WTC11 (cell line): Measurements from ENCODE around the gene TOR4A. TPM values are rescaled to one million over a fixed set of nuclear protein-coding genes. Genes with fewer than 3 reads are reported as not detected.

Source experiments
- ATAC-seq: fragments of 200-7000 bp; cut with Tn5 transposase; 2 replicates; pipeline ENCODE4 v1.10.0; 2021; ENCODE audit warnings: mild to moderate bottlenecking, moderate library complexity
- CTCF ChIA-PET: fragments of 300-600 bp; sonication (Branson Sonifier 250); formaldehyde crosslinking; loops from one replicate; lab custom pipeline; 2021; ENCODE audit warnings: antibody characterized with exemption; lab: Charles Lee
- POLR2A ChIA-PET: fragments of 350-600 bp; sonication (Branson Sonifier 250); formaldehyde crosslinking; loops from one replicate; lab custom pipeline; 2021; ENCODE audit warnings: antibody characterized with exemption; lab: Charles Lee
- DNase-seq: peaks from one replicate; pipeline ENCODE4 v3.0.0; 2021; ENCODE audit warnings: low spot score
- H3K27ac Mint-ChIP-seq: 2 replicates; pipeline ENCODE4 v1.8.0; 2021; ENCODE audit warnings: mixed read lengths
- H3K27me3 Mint-ChIP-seq: 2 replicates; pipeline ENCODE4 v1.8.0; 2021; ENCODE audit warnings: low read depth, mild to moderate bottlenecking, moderate library complexity, mixed read lengths
- H3K36me3 Mint-ChIP-seq: 2 replicates; pipeline ENCODE4 v1.8.0; 2021; ENCODE audit warnings: mixed read lengths
- H3K4me1 Mint-ChIP-seq: 2 replicates; pipeline ENCODE4 v1.8.0; 2022; ENCODE audit warnings: mixed read lengths
- H3K4me3 Mint-ChIP-seq: 2 replicates; pipeline ENCODE4 v1.8.0; 2021; ENCODE audit warnings: mild to moderate bottlenecking, moderate library complexity, mixed read lengths
- H3K9me3 Mint-ChIP-seq: 2 replicates; pipeline ENCODE4 v1.8.0; 2021; ENCODE audit warnings: mixed read lengths
- ATF1 ChIP-seq: sonication (generic); formaldehyde crosslinking; IDR thresholded peaks from 2 replicates; pipeline ENCODE4 v1.8.1; 2023; ENCODE audit warnings: mild to moderate bottlenecking, moderate library complexity, missing genetic modification reagents
- ELF4 ChIP-seq: sonication (generic); formaldehyde crosslinking; IDR thresholded peaks from 2 replicates; pipeline ENCODE4 v1.8.1; 2022; ENCODE audit warnings: low read depth, mild to moderate bottlenecking, moderate library complexity, missing genetic modification reagents
- EMX1 ChIP-seq: fragments of 250-450 bp; sonication (Bioruptor Pico); IDR thresholded peaks from 2 replicates; pipeline ENCODE4 v1.8.0; 2021; ENCODE audit warnings: mild to moderate bottlenecking
- FOXJ3 ChIP-seq: sonication (generic); formaldehyde crosslinking; IDR thresholded peaks from 2 replicates; pipeline ENCODE4 v1.9.0; 2021; ENCODE audit warnings: missing genetic modification reagents, mild to moderate bottlenecking, borderline replicate concordance
- FOXP1 ChIP-seq: sonication (generic); formaldehyde crosslinking; IDR thresholded peaks from 2 replicates; pipeline ENCODE4 v1.8.0; 2022; ENCODE audit warnings: missing genetic modification reagents, mild to moderate bottlenecking, moderate library complexity, borderline replicate concordance
- GABPB1 ChIP-seq: sonication (generic); formaldehyde crosslinking; IDR thresholded peaks from 2 replicates; pipeline ENCODE4 v1.8.1; 2023; ENCODE audit warnings: mild to moderate bottlenecking, missing genetic modification reagents
- SMAD4 ChIP-seq: sonication (generic); formaldehyde crosslinking; IDR thresholded peaks from 2 replicates; pipeline ENCODE4 v1.8.0; 2022; ENCODE audit warnings: mild to moderate bottlenecking, missing genetic modification reagents
- SP1 ChIP-seq: sonication (generic); formaldehyde crosslinking; conservative IDR thresholded peaks from 2 replicates; pipeline ENCODE4 v1.8.1; 2022; ENCODE audit warnings: missing genetic modification reagents
- ZNF138 ChIP-seq: sonication (generic); formaldehyde crosslinking; conservative IDR thresholded peaks from 2 replicates; pipeline ENCODE4 v1.8.1; 2022; ENCODE audit warnings: mild to moderate bottlenecking, moderate library complexity, missing genetic modification reagents
- ZNF232 ChIP-seq: sonication (generic); formaldehyde crosslinking; IDR thresholded peaks from 2 replicates; pipeline ENCODE4 v1.8.0; 2022; ENCODE audit warnings: mild to moderate bottlenecking, missing genetic modification reagents
- ZNF263 ChIP-seq: sonication (generic); formaldehyde crosslinking; IDR thresholded peaks from 2 replicates; pipeline ENCODE4 v1.8.1; 2022; ENCODE audit warnings: low read depth, mild to moderate bottlenecking, moderate library complexity, missing genetic modification reagents
- ZNF396 ChIP-seq: fragments of 250-450 bp; sonication (Bioruptor Pico); IDR thresholded peaks from 2 replicates; pipeline ENCODE4 v1.8.0; 2021; ENCODE audit warnings: mild to moderate bottlenecking, moderate library complexity, borderline replicate concordance
- total RNA-seq: library from RNA; stranded (reverse); gene quantifications from 3 replicates; pipeline ENCODE4 v1.2.3, GENCODE V29; 2021
- TF ChIP-seq, protein P1 (sequence below): sonication (generic); formaldehyde crosslinking; IDR thresholded peaks from 2 replicates; pipeline ENCODE4 v1.8.0; 2023; ENCODE audit warnings: missing genetic modification reagents, mild to moderate bottlenecking, borderline replicate concordance
- TF ChIP-seq, protein P2 (sequence below): fragments of 250-450 bp; sonication (Bioruptor Pico); IDR thresholded peaks from 2 replicates; pipeline ENCODE4 v1.9.0; 2021; ENCODE audit warnings: moderate library complexity, mild to moderate bottlenecking, inconsistent platforms, borderline replicate concordance
- TF ChIP-seq, protein P3 (sequence below): sonication (generic); formaldehyde crosslinking; conservative IDR thresholded peaks from 2 replicates; pipeline ENCODE4 v1.8.1; 2022; ENCODE audit warnings: mild to moderate bottlenecking, missing genetic modification reagents
- TF ChIP-seq, protein P4 (sequence below): fragments of 250-450 bp; sonication (Bioruptor Pico); IDR thresholded peaks from 2 replicates; pipeline ENCODE4 v1.8.0; 2021; ENCODE audit warnings: mild to moderate bottlenecking
- TF ChIP-seq, protein P5 (sequence below): sonication (generic); formaldehyde crosslinking; IDR thresholded peaks from 2 replicates; pipeline ENCODE4 v1.8.0; 2023; ENCODE audit warnings: mild to moderate bottlenecking, missing genetic modification reagents
- TF ChIP-seq, protein P6 (sequence below): sonication (generic); formaldehyde crosslinking; IDR thresholded peaks from 2 replicates; pipeline ENCODE4 v1.8.1; 2022; ENCODE audit warnings: mild to moderate bottlenecking, moderate library complexity, missing genetic modification reagents
- TF ChIP-seq, protein P7 (sequence below): fragments of 250-450 bp; sonication (Bioruptor Pico); IDR thresholded peaks from 2 replicates; pipeline ENCODE4 v1.9.0; 2021; ENCODE audit warnings: mild to moderate bottlenecking, borderline replicate concordance
- TF ChIP-seq, protein P8 (sequence below): sonication (generic); formaldehyde crosslinking; IDR thresholded peaks from 2 replicates; pipeline ENCODE4 v1.8.0; 2022; ENCODE audit warnings: mild to moderate bottlenecking, missing genetic modification reagents

Gene TOR4A
- total RNA-seq, 1 experiment from 2014 or later = 7.3 TPM

DNA sequence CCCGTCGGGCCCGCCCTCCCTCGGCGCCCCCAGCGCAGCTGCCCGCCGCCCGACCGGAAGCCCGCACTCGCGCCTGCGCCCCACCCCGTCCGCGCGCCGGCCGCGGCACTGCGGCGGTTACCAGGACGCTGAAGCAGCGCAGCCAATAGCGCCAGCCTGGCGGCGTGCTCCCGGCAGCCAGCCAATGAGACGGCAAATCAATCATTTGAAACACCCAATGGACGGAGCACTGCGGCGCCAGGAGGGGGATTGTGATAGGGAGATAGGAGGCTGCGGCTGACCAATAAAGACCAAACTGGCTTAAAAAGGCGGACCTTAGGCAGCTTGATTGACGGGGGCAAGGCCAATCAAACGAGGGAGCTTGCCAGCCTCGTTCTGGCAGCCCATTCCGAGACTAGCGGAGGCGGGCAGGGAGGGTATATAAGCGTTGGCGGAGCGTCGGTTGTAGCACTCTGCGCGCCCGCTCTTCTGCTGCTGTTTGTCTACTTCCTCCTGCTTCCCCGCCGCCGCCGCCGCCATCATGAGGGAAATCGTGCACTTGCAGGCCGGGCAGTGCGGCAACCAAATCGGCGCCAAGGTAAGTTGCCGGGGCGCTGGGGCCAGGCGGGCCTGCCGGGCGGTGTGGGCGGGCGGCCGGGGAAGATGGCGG is 36.6 kb upstream of the TOR4A start, which contains the start of gene TUBB4B:
TUBB4B (plus strand) TSS at position 447 of the 649 bp plus-strand sequence; CDS start at position 521, 74 bp downstream.
- DNase-seq (peak; percentile 98), ATAC-seq (peak; percentile 80)
- H3K4me1 Mint-ChIP-seq = peaks cover 39% of the 10 kb centered on the region
- H3K36me3 Mint-ChIP-seq = peaks cover 20% of the 10 kb centered on the region
- H3K9me3 Mint-ChIP-seq = no peaks in the 10 kb centered on the region
- POLR2A ChIA-PET = interaction anchor here (0.6 to 1.8 kb wide), 29 partner anchors 12 to 653 kb away, joined by 3 to 30 read pairs (median 4); partner anchors contain the start of genes LRRC26, MAN1B1, NELFB and NRARP
- H3K27ac Mint-ChIP-seq = peak within 1 kb of the TSS; percentile 87; the same call in 1 of the 2 replicates
- CTCF ChIA-PET = interaction anchor here (0.7 to 2.4 kb wide), 27 partner anchors 11 to 212 kb away, joined by 3 to 14 read pairs (median 4); partner anchors contain the start of genes CYSRT1, EXD3, MAN1B1 and NOXA1
- H3K27me3 Mint-ChIP-seq = no peaks in the 10 kb centered on the region
- peak within 1 kb of the TSS; percentile 81 for H3K4me3 Mint-ChIP-seq
- TF ChIP-seq SMAD4 (CRISPR knock-in tag) (no peak), ZNF232 (CRISPR knock-in tag) (no peak), ELF4 (CRISPR knock-in tag) (no peak), SP1 (CRISPR knock-in tag) (peak; percentile 72), ZNF263 (no peak), GABPB1 (CRISPR knock-in tag) (peak; percentile 66; the same call in 1 of the 2 replicates), FOXP1 (CRISPR knock-in tag) (peak; percentile 50; the same call in 1 of the 2 replicates), ZNF138 (CRISPR knock-in tag) (no peak), FOXJ3 (CRISPR knock-in tag) (no peak), ZNF396 (CRISPR knock-in tag) (no peak), EMX1 (no peak; the same call in 1 of the 2 replicates), ATF1 (CRISPR knock-in tag) (no peak)
- TF ChIP-seq, protein P1, sequence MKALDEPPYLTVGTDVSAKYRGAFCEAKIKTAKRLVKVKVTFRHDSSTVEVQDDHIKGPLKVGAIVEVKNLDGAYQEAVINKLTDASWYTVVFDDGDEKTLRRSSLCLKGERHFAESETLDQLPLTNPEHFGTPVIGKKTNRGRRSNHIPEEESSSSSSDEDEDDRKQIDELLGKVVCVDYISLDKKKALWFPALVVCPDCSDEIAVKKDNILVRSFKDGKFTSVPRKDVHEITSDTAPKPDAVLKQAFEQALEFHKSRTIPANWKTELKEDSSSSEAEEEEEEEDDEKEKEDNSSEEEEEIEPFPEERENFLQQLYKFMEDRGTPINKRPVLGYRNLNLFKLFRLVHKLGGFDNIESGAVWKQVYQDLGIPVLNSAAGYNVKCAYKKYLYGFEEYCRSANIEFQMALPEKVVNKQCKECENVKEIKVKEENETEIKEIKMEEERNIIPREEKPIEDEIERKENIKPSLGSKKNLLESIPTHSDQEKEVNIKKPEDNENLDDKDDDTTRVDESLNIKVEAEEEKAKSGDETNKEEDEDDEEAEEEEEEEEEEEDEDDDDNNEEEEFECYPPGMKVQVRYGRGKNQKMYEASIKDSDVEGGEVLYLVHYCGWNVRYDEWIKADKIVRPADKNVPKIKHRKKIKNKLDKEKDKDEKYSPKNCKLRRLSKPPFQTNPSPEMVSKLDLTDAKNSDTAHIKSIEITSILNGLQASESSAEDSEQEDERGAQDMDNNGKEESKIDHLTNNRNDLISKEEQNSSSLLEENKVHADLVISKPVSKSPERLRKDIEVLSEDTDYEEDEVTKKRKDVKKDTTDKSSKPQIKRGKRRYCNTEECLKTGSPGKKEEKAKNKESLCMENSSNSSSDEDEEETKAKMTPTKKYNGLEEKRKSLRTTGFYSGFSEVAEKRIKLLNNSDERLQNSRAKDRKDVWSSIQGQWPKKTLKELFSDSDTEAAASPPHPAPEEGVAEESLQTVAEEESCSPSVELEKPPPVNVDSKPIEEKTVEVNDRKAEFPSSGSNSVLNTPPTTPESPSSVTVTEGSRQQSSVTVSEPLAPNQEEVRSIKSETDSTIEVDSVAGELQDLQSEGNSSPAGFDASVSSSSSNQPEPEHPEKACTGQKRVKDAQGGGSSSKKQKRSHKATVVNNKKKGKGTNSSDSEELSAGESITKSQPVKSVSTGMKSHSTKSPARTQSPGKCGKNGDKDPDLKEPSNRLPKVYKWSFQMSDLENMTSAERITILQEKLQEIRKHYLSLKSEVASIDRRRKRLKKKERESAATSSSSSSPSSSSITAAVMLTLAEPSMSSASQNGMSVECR = peak; percentile 85; the same call in 1 of the 2 replicates
- TF ChIP-seq, protein P2, sequence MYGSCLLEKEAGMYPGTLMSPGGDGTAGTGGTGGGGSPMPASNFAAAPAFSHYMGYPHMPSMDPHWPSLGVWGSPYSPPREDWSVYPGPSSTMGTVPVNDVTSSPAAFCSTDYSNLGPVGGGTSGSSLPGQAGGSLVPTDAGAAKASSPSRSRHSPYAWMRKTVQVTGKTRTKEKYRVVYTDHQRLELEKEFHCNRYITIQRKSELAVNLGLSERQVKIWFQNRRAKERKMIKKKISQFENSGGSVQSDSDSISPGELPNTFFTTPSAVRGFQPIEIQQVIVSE = no peak; the same call in 1 of the 2 replicates
- TF ChIP-seq, protein P3, sequence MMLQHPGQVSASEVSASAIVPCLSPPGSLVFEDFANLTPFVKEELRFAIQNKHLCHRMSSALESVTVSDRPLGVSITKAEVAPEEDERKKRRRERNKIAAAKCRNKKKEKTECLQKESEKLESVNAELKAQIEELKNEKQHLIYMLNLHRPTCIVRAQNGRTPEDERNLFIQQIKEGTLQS (CRISPR knock-in tag) = no peak
- TF ChIP-seq, protein P4, sequence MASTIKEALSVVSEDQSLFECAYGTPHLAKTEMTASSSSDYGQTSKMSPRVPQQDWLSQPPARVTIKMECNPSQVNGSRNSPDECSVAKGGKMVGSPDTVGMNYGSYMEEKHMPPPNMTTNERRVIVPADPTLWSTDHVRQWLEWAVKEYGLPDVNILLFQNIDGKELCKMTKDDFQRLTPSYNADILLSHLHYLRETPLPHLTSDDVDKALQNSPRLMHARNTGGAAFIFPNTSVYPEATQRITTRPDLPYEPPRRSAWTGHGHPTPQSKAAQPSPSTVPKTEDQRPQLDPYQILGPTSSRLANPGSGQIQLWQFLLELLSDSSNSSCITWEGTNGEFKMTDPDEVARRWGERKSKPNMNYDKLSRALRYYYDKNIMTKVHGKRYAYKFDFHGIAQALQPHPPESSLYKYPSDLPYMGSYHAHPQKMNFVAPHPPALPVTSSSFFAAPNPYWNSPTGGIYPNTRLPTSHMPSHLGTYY (CRISPR knock-in tag) = no peak
- TF ChIP-seq, protein P5, sequence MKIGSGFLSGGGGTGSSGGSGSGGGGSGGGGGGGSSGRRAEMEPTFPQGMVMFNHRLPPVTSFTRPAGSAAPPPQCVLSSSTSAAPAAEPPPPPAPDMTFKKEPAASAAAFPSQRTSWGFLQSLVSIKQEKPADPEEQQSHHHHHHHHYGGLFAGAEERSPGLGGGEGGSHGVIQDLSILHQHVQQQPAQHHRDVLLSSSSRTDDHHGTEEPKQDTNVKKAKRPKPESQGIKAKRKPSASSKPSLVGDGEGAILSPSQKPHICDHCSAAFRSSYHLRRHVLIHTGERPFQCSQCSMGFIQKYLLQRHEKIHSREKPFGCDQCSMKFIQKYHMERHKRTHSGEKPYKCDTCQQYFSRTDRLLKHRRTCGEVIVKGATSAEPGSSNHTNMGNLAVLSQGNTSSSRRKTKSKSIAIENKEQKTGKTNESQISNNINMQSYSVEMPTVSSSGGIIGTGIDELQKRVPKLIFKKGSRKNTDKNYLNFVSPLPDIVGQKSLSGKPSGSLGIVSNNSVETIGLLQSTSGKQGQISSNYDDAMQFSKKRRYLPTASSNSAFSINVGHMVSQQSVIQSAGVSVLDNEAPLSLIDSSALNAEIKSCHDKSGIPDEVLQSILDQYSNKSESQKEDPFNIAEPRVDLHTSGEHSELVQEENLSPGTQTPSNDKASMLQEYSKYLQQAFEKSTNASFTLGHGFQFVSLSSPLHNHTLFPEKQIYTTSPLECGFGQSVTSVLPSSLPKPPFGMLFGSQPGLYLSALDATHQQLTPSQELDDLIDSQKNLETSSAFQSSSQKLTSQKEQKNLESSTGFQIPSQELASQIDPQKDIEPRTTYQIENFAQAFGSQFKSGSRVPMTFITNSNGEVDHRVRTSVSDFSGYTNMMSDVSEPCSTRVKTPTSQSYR (CRISPR knock-in tag) = no peak
- TF ChIP-seq, protein P6, sequence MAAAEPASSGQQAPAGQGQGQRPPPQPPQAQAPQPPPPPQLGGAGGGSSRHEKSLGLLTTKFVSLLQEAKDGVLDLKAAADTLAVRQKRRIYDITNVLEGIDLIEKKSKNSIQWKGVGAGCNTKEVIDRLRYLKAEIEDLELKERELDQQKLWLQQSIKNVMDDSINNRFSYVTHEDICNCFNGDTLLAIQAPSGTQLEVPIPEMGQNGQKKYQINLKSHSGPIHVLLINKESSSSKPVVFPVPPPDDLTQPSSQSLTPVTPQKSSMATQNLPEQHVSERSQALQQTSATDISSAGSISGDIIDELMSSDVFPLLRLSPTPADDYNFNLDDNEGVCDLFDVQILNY (CRISPR knock-in tag) = peak; percentile 67; the same call in 1 of the 2 replicates
- TF ChIP-seq, protein P7, sequence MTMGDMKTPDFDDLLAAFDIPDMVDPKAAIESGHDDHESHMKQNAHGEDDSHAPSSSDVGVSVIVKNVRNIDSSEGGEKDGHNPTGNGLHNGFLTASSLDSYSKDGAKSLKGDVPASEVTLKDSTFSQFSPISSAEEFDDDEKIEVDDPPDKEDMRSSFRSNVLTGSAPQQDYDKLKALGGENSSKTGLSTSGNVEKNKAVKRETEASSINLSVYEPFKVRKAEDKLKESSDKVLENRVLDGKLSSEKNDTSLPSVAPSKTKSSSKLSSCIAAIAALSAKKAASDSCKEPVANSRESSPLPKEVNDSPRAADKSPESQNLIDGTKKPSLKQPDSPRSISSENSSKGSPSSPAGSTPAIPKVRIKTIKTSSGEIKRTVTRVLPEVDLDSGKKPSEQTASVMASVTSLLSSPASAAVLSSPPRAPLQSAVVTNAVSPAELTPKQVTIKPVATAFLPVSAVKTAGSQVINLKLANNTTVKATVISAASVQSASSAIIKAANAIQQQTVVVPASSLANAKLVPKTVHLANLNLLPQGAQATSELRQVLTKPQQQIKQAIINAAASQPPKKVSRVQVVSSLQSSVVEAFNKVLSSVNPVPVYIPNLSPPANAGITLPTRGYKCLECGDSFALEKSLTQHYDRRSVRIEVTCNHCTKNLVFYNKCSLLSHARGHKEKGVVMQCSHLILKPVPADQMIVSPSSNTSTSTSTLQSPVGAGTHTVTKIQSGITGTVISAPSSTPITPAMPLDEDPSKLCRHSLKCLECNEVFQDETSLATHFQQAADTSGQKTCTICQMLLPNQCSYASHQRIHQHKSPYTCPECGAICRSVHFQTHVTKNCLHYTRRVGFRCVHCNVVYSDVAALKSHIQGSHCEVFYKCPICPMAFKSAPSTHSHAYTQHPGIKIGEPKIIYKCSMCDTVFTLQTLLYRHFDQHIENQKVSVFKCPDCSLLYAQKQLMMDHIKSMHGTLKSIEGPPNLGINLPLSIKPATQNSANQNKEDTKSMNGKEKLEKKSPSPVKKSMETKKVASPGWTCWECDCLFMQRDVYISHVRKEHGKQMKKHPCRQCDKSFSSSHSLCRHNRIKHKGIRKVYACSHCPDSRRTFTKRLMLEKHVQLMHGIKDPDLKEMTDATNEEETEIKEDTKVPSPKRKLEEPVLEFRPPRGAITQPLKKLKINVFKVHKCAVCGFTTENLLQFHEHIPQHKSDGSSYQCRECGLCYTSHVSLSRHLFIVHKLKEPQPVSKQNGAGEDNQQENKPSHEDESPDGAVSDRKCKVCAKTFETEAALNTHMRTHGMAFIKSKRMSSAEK = peak; percentile 22; the same call in 1 of the 2 replicates
- TF ChIP-seq, protein P8, sequence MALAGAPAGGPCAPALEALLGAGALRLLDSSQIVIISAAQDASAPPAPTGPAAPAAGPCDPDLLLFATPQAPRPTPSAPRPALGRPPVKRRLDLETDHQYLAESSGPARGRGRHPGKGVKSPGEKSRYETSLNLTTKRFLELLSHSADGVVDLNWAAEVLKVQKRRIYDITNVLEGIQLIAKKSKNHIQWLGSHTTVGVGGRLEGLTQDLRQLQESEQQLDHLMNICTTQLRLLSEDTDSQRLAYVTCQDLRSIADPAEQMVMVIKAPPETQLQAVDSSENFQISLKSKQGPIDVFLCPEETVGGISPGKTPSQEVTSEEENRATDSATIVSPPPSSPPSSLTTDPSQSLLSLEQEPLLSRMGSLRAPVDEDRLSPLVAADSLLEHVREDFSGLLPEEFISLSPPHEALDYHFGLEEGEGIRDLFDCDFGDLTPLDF (CRISPR knock-in tag) = no peak
